SK-N-SH (cell line): ENCODE results near the gene DHRS4L2. TPM values are rescaled to one million over a fixed set of nuclear protein-coding genes. Genes with fewer than 3 reads are reported as not detected.
"Not testable (repeated sequence)": the region's sequence is repeated elsewhere in the genome, so short reads cannot be mapped to it uniquely, and the experiment has no call there.

Experiments used
- CTCF ChIA-PET: fragments of 300-600, 350-600 bp; formaldehyde crosslinking; extraction: SDS; loops from one replicate; lab custom pipeline; 2021; lab: Yijun Ruan, JAX
- POLR2A ChIA-PET: fragments of 350-600 bp; sonication (Branson Sonifier 250); formaldehyde crosslinking; extraction: SDS; loops from one replicate; lab custom pipeline; 2020; ENCODE audit warnings: antibody characterized with exemption, inconsistent platforms; lab: Yijun Ruan, JAX
- DNase-seq: peaks from one replicate; pipeline ENCODE4 v3.0.0; 2012
- H2AFZ ChIP-seq: fragments of 200-600 bp; sonication (generic); 2 replicates; pipeline ENCODE4 v1.8.1; 2016; ENCODE audit warnings: antibody characterized with exemption, mild to moderate bottlenecking, low read depth
- H3F3A ChIP-seq: fragments of 200-600 bp; sonication (generic); replicated peaks from 2 replicates; pipeline ENCODE3; 2016; ENCODE audit warnings: antibody characterized with exemption, mild to moderate bottlenecking; ENCODE audit not compliant: insufficient read depth
- H3K27ac ChIP-seq, 2 experiments: fragments of 200-500 bp in 1 of 2; fragments of 200-600 bp in 1 of 2; sonication (Bioruptor generic) in 1 of 2; sonication (generic), shearing (Covaris generic) in 1 of 2; 2 replicates each; pipeline versions ENCODE4 v1.5.1 to v1.6.1; 2014 to 2016; ENCODE audit warnings: low read depth in 2 of 2, inconsistent platforms in 1 of 2, low read length in 1 of 2, mild to moderate bottlenecking in 1 of 2, mixed read lengths in 1 of 2
- H3K27me3 ChIP-seq: fragments of 200-600 bp; sonication (generic), shearing (Covaris generic); 2 replicates; pipeline ENCODE4 v1.6.1; 2016; ENCODE audit warnings: mixed run types; ENCODE audit not compliant: insufficient read depth
- H3K36me3 ChIP-seq, 2 experiments: fragments of 200-500 bp in 1 of 2; fragments of 200-600 bp in 1 of 2; sonication (Bioruptor generic) in 1 of 2; sonication (generic) in 1 of 2; replicated peaks in 1 of 2; 2 replicates each; pipeline versions ENCODE3 to v1.5.1; 2014 to 2016; ENCODE audit warnings: low read length in 1 of 2, mild to moderate bottlenecking in 1 of 2; ENCODE audit not compliant: insufficient read depth in 2 of 2, control insufficient read depth in 1 of 2
- H3K4me1 ChIP-seq, 2 experiments: fragments of 200-500 bp in 1 of 2; fragments of 200-600 bp in 1 of 2; sonication (Bioruptor generic) in 1 of 2; sonication (generic), shearing (Covaris generic) in 1 of 2; 2 replicates each; pipeline versions ENCODE4 v1.5.1 to v1.6.1; 2014 to 2016; ENCODE audit warnings: low read depth in 1 of 2, low read length in 1 of 2, mixed run types in 1 of 2; ENCODE audit not compliant: insufficient read depth in 2 of 2, control insufficient read depth in 1 of 2
- H3K4me2 ChIP-seq: fragments of 200-600 bp; sonication (generic), shearing (Covaris generic); 2 replicates; pipeline ENCODE4 v1.6.1; 2017; ENCODE audit warnings: mixed run types
- H3K4me3 ChIP-seq, 2 experiments: fragments of 200-500 bp in 1 of 2; fragments of 200-600 bp in 1 of 2; sonication (Bioruptor generic) in 1 of 2; sonication (generic), shearing (Covaris generic) in 1 of 2; 2 replicates each; pipeline versions ENCODE4 v1.5.1 to v1.8.1; 2014 to 2016; ENCODE audit warnings: low read depth in 2 of 2, inconsistent platforms in 1 of 2, low read length in 1 of 2, mild to moderate bottlenecking in 1 of 2, mixed read lengths in 1 of 2, moderate library complexity in 1 of 2
- H3K79me2 ChIP-seq: fragments of 200-600 bp; sonication (generic); 2 replicates; pipeline ENCODE4 v1.8.1; 2017; ENCODE audit warnings: mild to moderate bottlenecking; ENCODE audit not compliant: insufficient read depth
- H3K9ac ChIP-seq: fragments of 200-600 bp; sonication (generic); 2 replicates; pipeline ENCODE4 v1.6.1; 2017; ENCODE audit warnings: mixed run types
- H3K9me2 ChIP-seq: fragments of 200-600 bp; sonication (generic); 2 replicates; pipeline ENCODE4 v1.6.1; 2017; ENCODE audit warnings: mixed run types
- H3K9me3 ChIP-seq: fragments of 200-600 bp; sonication (generic); 2 replicates; pipeline ENCODE4 v1.6.1; 2017; ENCODE audit warnings: mixed run types, mild to moderate bottlenecking, moderate library complexity
- H4K20me1 ChIP-seq: fragments of 200-600 bp; sonication (generic); 2 replicates; pipeline ENCODE4 v1.6.1; 2017; ENCODE audit warnings: mild to moderate bottlenecking, mixed run types; ENCODE audit not compliant: insufficient read depth
- CHD2 ChIP-seq: fragments of 150-350 bp; IDR thresholded peaks from 2 replicates; pipeline ENCODE4 v1.6.1; 2018; ENCODE audit warnings: low read length; ENCODE audit not compliant: partially characterized antibody
- CTCF ChIP-seq: fragments of 200-600 bp; sonication (generic); IDR thresholded peaks from 2 replicates; pipeline ENCODE4 v1.6.1; 2017; ENCODE audit warnings: antibody characterized with exemption, mild to moderate bottlenecking, moderate library complexity
- EZH2phosphoT487 ChIP-seq: fragments of 200-600 bp; sonication (generic); IDR thresholded peaks from 2 replicates; pipeline ENCODE4 v1.6.1; 2017; ENCODE audit warnings: low read depth, mixed run types, mild to moderate bottlenecking, antibody characterized with exemption, moderate library complexity, borderline replicate concordance
- MEF2A ChIP-seq: IDR thresholded peaks from 2 replicates; pipeline ENCODE4 v1.4.0; 2012; ENCODE audit warnings: low read depth, borderline replicate concordance
- MXI1 ChIP-seq: IDR thresholded peaks from 2 replicates; pipeline ENCODE4 v1.6.1; 2012; ENCODE audit warnings: mild to moderate bottlenecking, low read depth, low read length, improper control_type of control experiment
- RAD21 ChIP-seq: IDR thresholded peaks from 2 replicates; pipeline ENCODE4 v1.6.1; 2012; ENCODE audit warnings: mild to moderate bottlenecking, low read length
- SMC3 ChIP-seq: IDR thresholded peaks from 2 replicates; pipeline ENCODE4 v1.6.1; 2012; ENCODE audit warnings: low read depth, low read length, improper control_type of control experiment
- WGBS: methylation state at CpG from one replicate; pipeline ENCODE4 v1.1.6; 2017; ENCODE audit warnings: low lambda C conversion rate; 5-methylcytosine and 5-hydroxymethylcytosine counted together
- polyA plus RNA-seq, 3 experiments: library from polyadenylated mRNA; depleted of rRNA; stranded (reverse); fragments of >200 nt; gene quantifications; 2 replicates each; pipeline ENCODE4 v1.2.3, GENCODE V29; 2012

The DHRS4L2 gene
- polyA plus RNA-seq, 1 of the 3 experiments (the other 2 are of a cell fraction), result 14.6 TPM

GRCh38 chr14:24013654-24014514 is 25.2 kb downstream of the DHRS4L2 start:
- H3K79me2 ChIP-seq, result no peaks in the 10 kb centered on the region
- H3K4me2 ChIP-seq, result no peak overlapping the region
- H4K20me1 ChIP-seq, result no peaks in the 10 kb centered on the region
- ChIA-PET POLR2A (no interaction called here), CTCF (interaction anchor here (1.0 to 2.8 kb wide), 2 partner anchors 44 to 68 kb away, joined by 4 to 11 read pairs; no protein-coding TSS in a partner anchor)
- H3K9me3 ChIP-seq, result no peaks in the 10 kb centered on the region
- peaks cover 4% of the 10 kb centered on the region for H3F3A ChIP-seq
- DNase-seq, result peak; percentile 78
- TF ChIP-seq CHD2 (peak; percentile 42), CTCF (peak; percentile 84), MXI1 (no peak), SMC3 (peak; percentile 85), MEF2A (no peak), RAD21 (peak; percentile 97), EZH2phosphoT487 (no peak)
- peaks cover 0 to 2% of the 10 kb centered on the region in 2 experiments; a peak in 1 of 4 replicates for H3K4me1 ChIP-seq
- H3K27me3 ChIP-seq, result no peaks in the 10 kb centered on the region
- no peak overlapping the region for H2AFZ ChIP-seq
- H3K27ac ChIP-seq, result no peak overlapping the region
- no peak overlapping the region; a peak in 1 of 4 replicates for H3K4me3 ChIP-seq
- no peaks in the 10 kb centered on the region for H3K9me2 ChIP-seq
- no peaks in the 10 kb centered on the region for H3K36me3 ChIP-seq
- no peak overlapping the region for H3K9ac ChIP-seq
- WGBS, result 27% methylated on average over 12 of the region's 12 CpGs

GRCh38 chr14:24015745-24016144 is 27.0 kb downstream of the DHRS4L2 start:
- H3K79me2 ChIP-seq, H2AFZ ChIP-seq, DNase-seq, POLR2A ChIA-PET, H3K36me3 ChIP-seq, H3K27me3 ChIP-seq, H3K4me1 ChIP-seq, H3F3A ChIP-seq, H4K20me1 ChIP-seq, H3K9ac ChIP-seq, H3K27ac ChIP-seq, H3K9me2 ChIP-seq, H3K4me3 ChIP-seq, H3K9me3 ChIP-seq, H3K4me2 ChIP-seq: not testable (repeated sequence)
- WGBS, result 94% methylated on average over 6 of the region's 6 CpGs
- CTCF ChIA-PET, result interaction anchor here (0.6 to 2.8 kb wide), 3 partner anchors 42 to 292 kb away, joined by 3 to 11 read pairs (median 3); partner anchors contain the start of gene CIDEB

- H4K20me1 ChIP-seq, H3F3A ChIP-seq, H3K27ac ChIP-seq, H3K9me2 ChIP-seq, H3K4me3 ChIP-seq, POLR2A ChIA-PET, H3K79me2 ChIP-seq, H3K9me3 ChIP-seq, DNase-seq, CTCF ChIA-PET, H3K4me2 ChIP-seq, H3K9ac ChIP-seq, H3K27me3 ChIP-seq, H3K4me1 ChIP-seq, H3K36me3 ChIP-seq, H2AFZ ChIP-seq: not testable (repeated sequence)
Measured at GRCh38 chr14:24018978-24019377, 30.2 kb downstream of the DHRS4L2 start.
